ENCODE measurements around the gene FAAH.

The FAAH gene

GRCh38 chr1:46380508-46380907 lies 13.6 kb upstream of the FAAH start:
- H3K36me3 Mint-ChIP-seq = peaks cover 7% of the 10 kb centered on the region
- no peaks in the 10 kb centered on the region for H3K4me1 Mint-ChIP-seq
- no peaks in the 10 kb centered on the region for H3K27me3 Mint-ChIP-seq
- no peaks in the 10 kb centered on the region for H3K9me3 Mint-ChIP-seq
- H3K27ac Mint-ChIP-seq = no peak overlapping the region
- no peak overlapping the region for H3K4me3 Mint-ChIP-seq

- peaks cover 5% of the 10 kb centered on the region for H3K9me3 Mint-ChIP-seq
Measured at GRCh38 chr1:46393510-46393909, 607 bp upstream of the FAAH start.

GRCh38 chr1:46394872-46395465 lies 852 bp downstream of the FAAH start:
- no peak overlapping the region for H3K27ac Mint-ChIP-seq

More at GRCh38 chr1:46393510-46393909, 607 bp upstream of the FAAH start:
- peak overlapping the region; percentile 74 for H3K4me3 Mint-ChIP-seq
- H3K27me3 Mint-ChIP-seq = peaks cover 14% of the 10 kb centered on the region
- peaks cover 14% of the 10 kb centered on the region for H3K4me1 Mint-ChIP-seq
- H3K36me3 Mint-ChIP-seq = peaks cover 23% of the 10 kb centered on the region
- H3K27ac Mint-ChIP-seq = no peak overlapping the region

GRCh38 chr1:46396441-46397398 lies 2.6 kb downstream of the FAAH start:
- H3K36me3 Mint-ChIP-seq = peaks cover 21% of the 10 kb centered on the region
- no peak overlapping the region for H3K4me3 Mint-ChIP-seq
- no peak overlapping the region for H3K27ac Mint-ChIP-seq
- peaks cover 5% of the 10 kb centered on the region for H3K9me3 Mint-ChIP-seq
- H3K27me3 Mint-ChIP-seq = peaks cover 15% of the 10 kb centered on the region
- H3K4me1 Mint-ChIP-seq = peaks cover 18% of the 10 kb centered on the region

More at GRCh38 chr1:46394872-46395465, 852 bp downstream of the FAAH start:
- peaks cover 5% of the 10 kb centered on the region for H3K9me3 Mint-ChIP-seq
- peaks cover 18% of the 10 kb centered on the region for H3K4me1 Mint-ChIP-seq
- H3K4me3 Mint-ChIP-seq = peak overlapping the region; percentile 82
- peaks cover 23% of the 10 kb centered on the region for H3K36me3 Mint-ChIP-seq
- H3K27me3 Mint-ChIP-seq = peaks cover 15% of the 10 kb centered on the region

GRCh38 chr1:46399307-46399706 lies 5.2 kb downstream of the FAAH start:
- H3K27ac Mint-ChIP-seq = no peak overlapping the region
- H3K4me1 Mint-ChIP-seq = peaks cover 11% of the 10 kb centered on the region
- peaks cover 3% of the 10 kb centered on the region for H3K36me3 Mint-ChIP-seq
- H3K27me3 Mint-ChIP-seq = peaks cover 8% of the 10 kb centered on the region
- H3K4me3 Mint-ChIP-seq = no peak overlapping the region
- no peaks in the 10 kb centered on the region for H3K9me3 Mint-ChIP-seq

- Mint-ChIP-seq H3K4me3 (no peak overlapping the region), H3K9me3 (no peaks in the 10 kb centered on the region), H3K4me1 (peaks cover 4% of the 10 kb centered on the region), H3K27me3 (peaks cover 3% of the 10 kb centered on the region), H3K36me3 (no peaks in the 10 kb centered on the region), H3K27ac (no peak overlapping the region)
Measured at GRCh38 chr1:46400421-46400820, 6.3 kb downstream of the FAAH start.

GRCh38 chr1:46401154-46401913 lies 7.2 kb downstream of the FAAH start:
- Mint-ChIP-seq H3K36me3 (no peaks in the 10 kb centered on the region), H3K4me3 (no peak overlapping the region), H3K27ac (no peak overlapping the region), H3K9me3 (no peaks in the 10 kb centered on the region), H3K4me1 (peaks cover 4% of the 10 kb centered on the region), H3K27me3 (peaks cover 1% of the 10 kb centered on the region)

- H3K27ac Mint-ChIP-seq = no peak overlapping the region
- no peaks in the 10 kb centered on the region for H3K36me3 Mint-ChIP-seq
- peaks cover 4% of the 10 kb centered on the region for H3K4me1 Mint-ChIP-seq
Measured at GRCh38 chr1:46401964-46402626, 8.0 kb downstream of the FAAH start.

GRCh38 chr1:46403916-46404315 lies 9.8 kb downstream of the FAAH start:
- no peaks in the 10 kb centered on the region for H3K9me3 Mint-ChIP-seq
- H3K4me1 Mint-ChIP-seq = peaks cover 4% of the 10 kb centered on the region
- H3K27ac Mint-ChIP-seq = no peak overlapping the region
- peaks cover 1% of the 10 kb centered on the region for H3K27me3 Mint-ChIP-seq
- no peak overlapping the region for H3K4me3 Mint-ChIP-seq
- no peaks in the 10 kb centered on the region for H3K36me3 Mint-ChIP-seq

More at GRCh38 chr1:46401964-46402626, 8.0 kb downstream of the FAAH start:
- no peak overlapping the region for H3K4me3 Mint-ChIP-seq
- peaks cover 1% of the 10 kb centered on the region for H3K27me3 Mint-ChIP-seq
- H3K9me3 Mint-ChIP-seq = no peaks in the 10 kb centered on the region

- no peak overlapping the region for H3K27ac Mint-ChIP-seq
- H3K4me1 Mint-ChIP-seq = peaks cover 3% of the 10 kb centered on the region
- H3K4me3 Mint-ChIP-seq = no peak overlapping the region
- no peaks in the 10 kb centered on the region for H3K9me3 Mint-ChIP-seq
- H3K36me3 Mint-ChIP-seq = no peaks in the 10 kb centered on the region
- no peaks in the 10 kb centered on the region for H3K27me3 Mint-ChIP-seq
Measured at GRCh38 chr1:46404482-46405196, 10.5 kb downstream of the FAAH start.

GRCh38 chr1:46405197-46405555 lies 11.1 kb downstream of the FAAH start:
- Mint-ChIP-seq H3K4me3 (no peak overlapping the region), H3K36me3 (no peaks in the 10 kb centered on the region), H3K9me3 (no peaks in the 10 kb centered on the region), H3K27me3 (no peaks in the 10 kb centered on the region), H3K27ac (no peak overlapping the region), H3K4me1 (no peaks in the 10 kb centered on the region)

GRCh38 chr1:46405724-46406123 lies 11.6 kb downstream of the FAAH start:
- Mint-ChIP-seq H3K9me3 (no peaks in the 10 kb centered on the region), H3K27me3 (no peaks in the 10 kb centered on the region), H3K36me3 (no peaks in the 10 kb centered on the region), H3K4me3 (no peak overlapping the region), H3K27ac (no peak overlapping the region), H3K4me1 (no peaks in the 10 kb centered on the region)

GRCh38 chr1:46406881-46407608 lies 12.9 kb downstream of the FAAH start:
- no peak overlapping the region for H3K27ac Mint-ChIP-seq
- no peak overlapping the region for H3K4me3 Mint-ChIP-seq
- no peaks in the 10 kb centered on the region for H3K4me1 Mint-ChIP-seq
- H3K36me3 Mint-ChIP-seq = no peaks in the 10 kb centered on the region
- H3K27me3 Mint-ChIP-seq = no peaks in the 10 kb centered on the region
- H3K9me3 Mint-ChIP-seq = no peaks in the 10 kb centered on the region

GRCh38 chr1:46407636-46408035 lies 13.5 kb downstream of the FAAH start:
- H3K4me3 Mint-ChIP-seq = no peak overlapping the region
- no peaks in the 10 kb centered on the region for H3K36me3 Mint-ChIP-seq
- H3K4me1 Mint-ChIP-seq = no peaks in the 10 kb centered on the region
- no peaks in the 10 kb centered on the region for H3K9me3 Mint-ChIP-seq
- H3K27ac Mint-ChIP-seq = no peak overlapping the region
- H3K27me3 Mint-ChIP-seq = no peaks in the 10 kb centered on the region
